ENCODE measurements around the gene GOLIM4. TPM values are rescaled to one million over a fixed set of nuclear protein-coding genes. Genes with fewer than 3 reads are reported as not detected.
"Not testable (repeated sequence)": the region's sequence is repeated elsewhere in the genome, so short reads cannot be mapped to it uniquely, and the experiment has no call there.

The GOLIM4 gene
- 20.2 and 21.4 TPM in 2 replicates for total RNA-seq (2014; rRNA removed; shearing (Covaris generic))

- DNase-seq (ENCODE audit: low spot score): peak; percentile 97
These were observed at the start of gene GOLIM4 for GRCh38 chr3:168095611-168096209. GOLIM4 (minus strand) TSS chr3:168095924; CDS start chr3:168095285, 639 bp downstream.

- DNase-seq (ENCODE audit: low spot score): no peak
These were observed 45.8 kb upstream of the GOLIM4 start for GRCh38 chr3:168141405-168141998.

GRCh38 chr3:168139947-168140346 lies 44.2 kb upstream of the GOLIM4 start:
- DNase-seq (ENCODE audit: low spot score): no peak

GRCh38 chr3:168138421-168138820 lies 42.7 kb upstream of the GOLIM4 start:
- DNase-seq (ENCODE audit: low spot score): no peak

- DNase-seq (ENCODE audit: low spot score): no peak
These were observed 39.2 kb upstream of the GOLIM4 start for GRCh38 chr3:168134931-168135330.

GRCh38 chr3:168130250-168130649 lies 34.5 kb upstream of the GOLIM4 start:
- not testable (repeated sequence) for DNase-seq (ENCODE audit: low spot score)

GRCh38 chr3:168128463-168128862 lies 32.7 kb upstream of the GOLIM4 start:
- DNase-seq (ENCODE audit: low spot score): not testable (repeated sequence)

GRCh38 chr3:168127466-168127865 lies 31.7 kb upstream of the GOLIM4 start:
- DNase-seq (ENCODE audit: low spot score): no peak

GRCh38 chr3:168124791-168125190 lies 29.1 kb upstream of the GOLIM4 start:
- DNase-seq (ENCODE audit: low spot score): no peak

GRCh38 chr3:168124291-168124690 lies 28.6 kb upstream of the GOLIM4 start:
- DNase-seq (ENCODE audit: low spot score): no peak

GRCh38 chr3:168123201-168124176 lies 27.8 kb upstream of the GOLIM4 start:
- DNase-seq (ENCODE audit: low spot score): no peak

- no peak for DNase-seq (ENCODE audit: low spot score)
These were observed 25.7 kb upstream of the GOLIM4 start for GRCh38 chr3:168121184-168122017.

GRCh38 chr3:168117853-168118313 lies 22.2 kb upstream of the GOLIM4 start:
- DNase-seq (ENCODE audit: low spot score): peak; percentile 12

- no peak for DNase-seq (ENCODE audit: low spot score)
These were observed 21.3 kb upstream of the GOLIM4 start for GRCh38 chr3:168117059-168117458.

- no peak for DNase-seq (ENCODE audit: low spot score)
These were observed 20.6 kb upstream of the GOLIM4 start for GRCh38 chr3:168116279-168116678.

GRCh38 chr3:168113848-168114247 lies 18.1 kb upstream of the GOLIM4 start:
- no peak for DNase-seq (ENCODE audit: low spot score)

GRCh38 chr3:168112894-168113293 lies 17.2 kb upstream of the GOLIM4 start:
- DNase-seq (ENCODE audit: low spot score): no peak

GRCh38 chr3:168104361-168104760 lies 8.6 kb upstream of the GOLIM4 start:
- no peak for DNase-seq (ENCODE audit: low spot score)

- DNase-seq (ENCODE audit: low spot score): no peak
These were observed 7.1 kb upstream of the GOLIM4 start for GRCh38 chr3:168102735-168103410.

GRCh38 chr3:168100777-168101492 lies 5.2 kb upstream of the GOLIM4 start:
- DNase-seq (ENCODE audit: low spot score): no peak
